ENCODE results near the gene NAAA.
"Not testable (repeated sequence)": the region's sequence is repeated elsewhere in the genome, so short reads cannot be mapped to it uniquely, and the experiment has no call there.

The NAAA gene

DNA sequence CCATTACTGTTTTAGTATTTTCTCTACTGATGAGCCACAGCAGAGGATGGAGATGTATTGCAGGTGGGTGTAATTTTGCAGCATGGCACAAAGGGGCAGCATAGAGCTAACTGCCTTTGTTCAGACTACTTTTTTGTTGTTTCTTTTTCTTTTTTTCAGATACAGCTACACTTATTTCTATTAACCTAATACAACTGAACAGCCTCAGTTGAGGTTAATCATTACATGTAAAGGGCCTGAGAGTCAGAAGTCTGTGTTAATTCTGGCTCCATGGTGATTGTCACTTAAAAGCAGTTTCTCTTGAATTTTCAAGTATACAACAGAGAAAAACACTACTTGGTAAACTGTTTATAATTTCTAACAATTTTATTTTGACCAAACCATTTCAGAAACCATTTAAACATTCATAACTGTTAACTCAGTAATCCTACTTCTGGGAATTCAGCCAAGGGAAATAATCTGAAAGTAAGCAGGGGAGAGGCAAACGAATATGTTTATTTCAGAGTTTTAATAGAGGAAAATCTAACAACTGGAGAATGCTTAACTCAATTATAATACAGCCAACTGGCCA, 24.6 kb downstream of the NAAA start:
- no peak overlapping the region for H3K9ac ChIP-seq (ENCODE audit: low read depth, low read length)
- H3K4me2 ChIP-seq (ENCODE audit: insufficient read depth, low read length) = no peak overlapping the region
- H3K4me3 ChIP-seq (ENCODE audit: low read depth in 1 of 2, low read length in 2 of 2) = no peak overlapping the region
- peaks cover 11% of the 10 kb centered on the region; the same call in 1 of the 2 replicates for H3K36me3 ChIP-seq (ENCODE audit: insufficient read depth, low read length)
- H3K9me3 ChIP-seq (ENCODE audit: insufficient read depth, low read length, severe bottlenecking) = no peaks in the 10 kb centered on the region
- no peak overlapping the region; the same call in 1 of the 2 replicates for H3K27ac ChIP-seq (ENCODE audit: low read length)
- H3K79me2 ChIP-seq (ENCODE audit: insufficient read depth, low read length) = no peaks in the 10 kb centered on the region
- no peaks in the 10 kb centered on the region for H4K20me1 ChIP-seq (ENCODE audit: insufficient read depth, low read length)
- TF ChIP-seq EZH2 (IDR thresholded peaks at IDR 0.05; ENCODE audit: borderline replicate concordance, low read depth, low read length, severe bottlenecking) = no peak
- TF ChIP-seq, protein P1, sequence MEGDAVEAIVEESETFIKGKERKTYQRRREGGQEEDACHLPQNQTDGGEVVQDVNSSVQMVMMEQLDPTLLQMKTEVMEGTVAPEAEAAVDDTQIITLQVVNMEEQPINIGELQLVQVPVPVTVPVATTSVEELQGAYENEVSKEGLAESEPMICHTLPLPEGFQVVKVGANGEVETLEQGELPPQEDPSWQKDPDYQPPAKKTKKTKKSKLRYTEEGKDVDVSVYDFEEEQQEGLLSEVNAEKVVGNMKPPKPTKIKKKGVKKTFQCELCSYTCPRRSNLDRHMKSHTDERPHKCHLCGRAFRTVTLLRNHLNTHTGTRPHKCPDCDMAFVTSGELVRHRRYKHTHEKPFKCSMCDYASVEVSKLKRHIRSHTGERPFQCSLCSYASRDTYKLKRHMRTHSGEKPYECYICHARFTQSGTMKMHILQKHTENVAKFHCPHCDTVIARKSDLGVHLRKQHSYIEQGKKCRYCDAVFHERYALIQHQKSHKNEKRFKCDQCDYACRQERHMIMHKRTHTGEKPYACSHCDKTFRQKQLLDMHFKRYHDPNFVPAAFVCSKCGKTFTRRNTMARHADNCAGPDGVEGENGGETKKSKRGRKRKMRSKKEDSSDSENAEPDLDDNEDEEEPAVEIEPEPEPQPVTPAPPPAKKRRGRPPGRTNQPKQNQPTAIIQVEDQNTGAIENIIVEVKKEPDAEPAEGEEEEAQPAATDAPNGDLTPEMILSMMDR (IDR thresholded peaks at IDR 0.05; ENCODE audit: borderline replicate concordance, extremely low read depth, low read length, poor library complexity, severe bottlenecking) = peak; percentile 87
- DNase-seq (peak; percentile 41), ATAC-seq (ENCODE audit: insufficient read depth, low read depth) (peak; percentile 89)
- no peaks in the 10 kb centered on the region for H3K4me1 ChIP-seq (ENCODE audit: insufficient read depth, low read length)
- H2AFZ ChIP-seq (ENCODE audit: low read depth, low read length) = peak overlapping the region; percentile 31; the same call in 1 of the 2 replicates
- no peaks in the 10 kb centered on the region for H3K27me3 ChIP-seq (ENCODE audit: insufficient read depth, low read length, poor library complexity)

DNA sequence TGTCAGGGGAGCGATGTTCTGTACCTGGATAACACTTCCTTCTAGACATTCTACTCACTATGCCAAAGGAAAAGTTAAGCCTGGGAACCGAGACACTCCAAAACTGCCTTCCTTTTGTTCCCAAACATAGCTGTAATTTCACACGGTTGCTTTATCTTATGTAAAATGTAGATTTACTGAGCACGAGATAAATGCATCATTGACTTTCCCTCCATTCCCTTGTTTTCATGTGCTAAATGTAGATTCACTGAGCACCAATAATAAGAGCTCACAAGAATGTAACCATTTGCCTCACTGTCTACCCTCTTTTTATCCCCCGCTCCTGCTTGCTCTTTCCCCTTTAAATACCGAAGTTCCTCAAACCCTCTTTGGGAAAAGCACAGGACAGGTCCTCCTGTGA, 27.8 kb downstream of the NAAA start:
- H2AFZ ChIP-seq (ENCODE audit: low read depth, low read length) = no peak overlapping the region
- TF ChIP-seq, protein P1 (IDR thresholded peaks at IDR 0.05; ENCODE audit: borderline replicate concordance, extremely low read depth, low read length, poor library complexity, severe bottlenecking) = no peak
- TF ChIP-seq EZH2 (IDR thresholded peaks at IDR 0.05; ENCODE audit: borderline replicate concordance, low read depth, low read length, severe bottlenecking) = no peak
- ATAC-seq (ENCODE audit: insufficient read depth, low read depth) (no peak), DNase-seq (no peak)
- no peaks in the 10 kb centered on the region for H3K79me2 ChIP-seq (ENCODE audit: insufficient read depth, low read length)
- no peaks in the 10 kb centered on the region for H4K20me1 ChIP-seq (ENCODE audit: insufficient read depth, low read length)
- H3K9me3 ChIP-seq (ENCODE audit: insufficient read depth, low read length, severe bottlenecking) = no peaks in the 10 kb centered on the region
- H3K27ac ChIP-seq (ENCODE audit: low read length) = no peak overlapping the region
- no peak overlapping the region for H3K4me3 ChIP-seq (ENCODE audit: low read depth in 1 of 2, low read length in 2 of 2)
- no peaks in the 10 kb centered on the region for H3K4me1 ChIP-seq (ENCODE audit: insufficient read depth, low read length)
- no peak overlapping the region for H3K9ac ChIP-seq (ENCODE audit: low read depth, low read length)
- no peaks in the 10 kb centered on the region for H3K27me3 ChIP-seq (ENCODE audit: insufficient read depth, low read length, poor library complexity)
- H3K4me2 ChIP-seq (ENCODE audit: insufficient read depth, low read length) = no peak overlapping the region
- H3K36me3 ChIP-seq (ENCODE audit: insufficient read depth, low read length) = no peaks in the 10 kb centered on the region

DNA sequence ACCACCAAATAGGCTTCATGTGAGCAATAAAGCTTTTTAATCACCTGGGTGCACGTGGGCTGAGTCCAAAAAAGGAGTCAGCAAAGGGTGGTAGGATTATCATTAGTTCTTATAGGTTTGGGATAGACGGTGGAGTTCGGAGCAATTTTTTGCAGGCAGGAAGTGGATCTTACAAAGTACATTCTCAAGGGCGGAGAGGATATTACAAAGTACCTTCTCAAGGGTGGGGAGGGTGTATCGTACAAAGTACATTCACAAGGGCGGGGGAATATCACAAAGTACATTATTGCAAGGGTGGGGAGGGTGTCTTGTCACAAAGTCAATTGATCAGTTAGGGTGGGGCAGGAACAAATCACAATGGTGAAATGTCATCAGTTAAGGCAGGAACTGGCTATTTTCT, 30.0 kb downstream of the NAAA start:
- not testable (repeated sequence) for H2AFZ ChIP-seq (ENCODE audit: low read depth, low read length); H3K27me3 ChIP-seq (ENCODE audit: insufficient read depth, low read length, poor library complexity); DNase-seq; H3K9ac ChIP-seq (ENCODE audit: low read depth, low read length); H3K4me1 ChIP-seq (ENCODE audit: insufficient read depth, low read length); H4K20me1 ChIP-seq (ENCODE audit: insufficient read depth, low read length); ATAC-seq (ENCODE audit: insufficient read depth, low read depth); H3K36me3 ChIP-seq (ENCODE audit: insufficient read depth, low read length); H3K4me2 ChIP-seq (ENCODE audit: insufficient read depth, low read length); H3K79me2 ChIP-seq (ENCODE audit: insufficient read depth, low read length); H3K9me3 ChIP-seq (ENCODE audit: insufficient read depth, low read length, severe bottlenecking); H3K4me3 ChIP-seq (ENCODE audit: low read depth in 1 of 2, low read length in 2 of 2); H3K27ac ChIP-seq (ENCODE audit: low read length)

DNA sequence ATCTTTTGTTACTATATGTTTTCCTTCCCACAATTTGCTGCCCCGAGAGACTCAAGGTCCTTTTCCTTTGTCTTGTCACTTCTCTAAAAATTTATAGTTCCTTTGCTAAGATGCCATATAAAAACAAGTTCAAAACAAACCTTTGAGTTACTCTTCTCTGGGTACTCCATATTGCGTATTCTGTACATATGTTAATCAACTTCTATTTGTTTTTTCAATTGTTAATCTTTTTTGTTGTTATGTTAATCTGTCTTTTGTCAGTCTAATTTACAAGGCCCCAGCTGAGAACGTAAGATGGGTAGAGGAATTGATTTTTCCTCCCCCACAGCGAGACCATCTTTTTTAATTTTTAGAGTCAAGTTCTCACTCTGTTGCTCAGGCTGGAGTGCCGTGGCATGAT, 31.4 kb downstream of the NAAA start:
- no peak overlapping the region for H3K4me3 ChIP-seq (ENCODE audit: low read depth in 1 of 2, low read length in 2 of 2)
- DNase-seq (no peak), ATAC-seq (ENCODE audit: insufficient read depth, low read depth) (no peak)
- H3K4me1 ChIP-seq (ENCODE audit: insufficient read depth, low read length) = no peaks in the 10 kb centered on the region
- H3K36me3 ChIP-seq (ENCODE audit: insufficient read depth, low read length) = no peaks in the 10 kb centered on the region
- no peaks in the 10 kb centered on the region for H3K9me3 ChIP-seq (ENCODE audit: insufficient read depth, low read length, severe bottlenecking)
- TF ChIP-seq, protein P1 (IDR thresholded peaks at IDR 0.05; ENCODE audit: borderline replicate concordance, extremely low read depth, low read length, poor library complexity, severe bottlenecking) = no peak
- TF ChIP-seq EZH2 (IDR thresholded peaks at IDR 0.05; ENCODE audit: borderline replicate concordance, low read depth, low read length, severe bottlenecking) = no peak
- H3K4me2 ChIP-seq (ENCODE audit: insufficient read depth, low read length) = no peak overlapping the region
- no peak overlapping the region for H3K27ac ChIP-seq (ENCODE audit: low read length)
- H3K27me3 ChIP-seq (ENCODE audit: insufficient read depth, low read length, poor library complexity) = no peaks in the 10 kb centered on the region
- no peaks in the 10 kb centered on the region for H4K20me1 ChIP-seq (ENCODE audit: insufficient read depth, low read length)
- no peaks in the 10 kb centered on the region for H3K79me2 ChIP-seq (ENCODE audit: insufficient read depth, low read length)
- H2AFZ ChIP-seq (ENCODE audit: low read depth, low read length) = no peak overlapping the region
- no peak overlapping the region for H3K9ac ChIP-seq (ENCODE audit: low read depth, low read length)
